Progenitor cell of endocrine pancreas (in vitro differentiated cells): ENCODE results near the gene FARS2. TPM values are rescaled to one million over a fixed set of nuclear protein-coding genes. Genes with fewer than 3 reads are reported as not detected.
"Not testable (repeated sequence)": the region's sequence is repeated elsewhere in the genome, so short reads cannot be mapped to it uniquely, and the experiment has no call there.

Experiments
- DNase-seq: peaks from one replicate; pipeline ENCODE4 v3.0.0; 2021; ENCODE audit warnings: low spot score; ENCODE audit not compliant: unreplicated experiment
- H3K27ac Mint-ChIP-seq: 2 replicates; pipeline ENCODE4 v1.8.0; 2021; ENCODE audit warnings: mild to moderate bottlenecking, moderate library complexity, mixed read lengths
- H3K27me3 Mint-ChIP-seq: 2 replicates; pipeline ENCODE4 v1.8.0; 2021; ENCODE audit warnings: mixed read lengths
- H3K36me3 Mint-ChIP-seq: 2 replicates; pipeline ENCODE4 v1.8.0; 2022; ENCODE audit warnings: mixed read lengths; ENCODE audit not compliant: insufficient read depth
- H3K4me1 Mint-ChIP-seq: 2 replicates; pipeline ENCODE4 v1.8.0; 2021; ENCODE audit warnings: low read depth, mixed read lengths
- H3K4me3 Mint-ChIP-seq: 2 replicates; pipeline ENCODE4 v1.8.0; 2021; ENCODE audit warnings: low read depth, mild to moderate bottlenecking, moderate library complexity, mixed read lengths
- H3K9me3 Mint-ChIP-seq: 2 replicates; pipeline ENCODE4 v1.8.0; 2021; ENCODE audit warnings: low read depth, mixed read lengths
- total RNA-seq: library from RNA; stranded (reverse); gene quantifications from 2 replicates; pipeline ENCODE4 v1.2.1, GENCODE V29; 2021
- TF ChIP-seq, protein P1 (sequence below): fragments of 200-600 bp; sonication (generic); IDR thresholded peaks from one replicate; pipeline ENCODE4 v1.5.0; 2021; ENCODE audit warnings: antibody characterized with exemption, mild to moderate bottlenecking; ENCODE audit not compliant: unreplicated experiment

FARS2 gene
- total RNA-seq, 1 donor from 2014 or later = 20.8 TPM

DNA sequence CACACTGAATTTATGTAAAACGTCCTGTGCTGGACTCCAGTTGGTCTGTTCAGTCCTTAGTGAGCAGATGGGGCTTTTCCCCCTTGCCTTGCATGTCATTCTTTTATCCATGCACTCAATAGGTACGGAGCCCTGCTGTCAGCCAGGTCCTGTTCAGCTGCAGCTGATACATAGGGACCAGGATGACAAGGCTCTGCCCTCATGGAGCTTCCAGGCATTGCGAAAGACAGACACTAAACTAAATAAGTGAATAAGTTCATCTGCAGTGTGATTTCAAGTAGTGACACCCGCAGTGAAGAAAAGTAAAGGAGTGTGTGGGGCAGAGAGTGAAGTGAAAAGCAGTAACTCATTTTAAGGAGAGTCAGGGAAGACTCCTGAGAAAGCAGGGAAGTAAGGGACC lies 421.2 kb downstream of the FARS2 start:
- no peaks in the 10 kb centered on the region for H3K9me3 Mint-ChIP-seq
- TF ChIP-seq, protein P1, sequence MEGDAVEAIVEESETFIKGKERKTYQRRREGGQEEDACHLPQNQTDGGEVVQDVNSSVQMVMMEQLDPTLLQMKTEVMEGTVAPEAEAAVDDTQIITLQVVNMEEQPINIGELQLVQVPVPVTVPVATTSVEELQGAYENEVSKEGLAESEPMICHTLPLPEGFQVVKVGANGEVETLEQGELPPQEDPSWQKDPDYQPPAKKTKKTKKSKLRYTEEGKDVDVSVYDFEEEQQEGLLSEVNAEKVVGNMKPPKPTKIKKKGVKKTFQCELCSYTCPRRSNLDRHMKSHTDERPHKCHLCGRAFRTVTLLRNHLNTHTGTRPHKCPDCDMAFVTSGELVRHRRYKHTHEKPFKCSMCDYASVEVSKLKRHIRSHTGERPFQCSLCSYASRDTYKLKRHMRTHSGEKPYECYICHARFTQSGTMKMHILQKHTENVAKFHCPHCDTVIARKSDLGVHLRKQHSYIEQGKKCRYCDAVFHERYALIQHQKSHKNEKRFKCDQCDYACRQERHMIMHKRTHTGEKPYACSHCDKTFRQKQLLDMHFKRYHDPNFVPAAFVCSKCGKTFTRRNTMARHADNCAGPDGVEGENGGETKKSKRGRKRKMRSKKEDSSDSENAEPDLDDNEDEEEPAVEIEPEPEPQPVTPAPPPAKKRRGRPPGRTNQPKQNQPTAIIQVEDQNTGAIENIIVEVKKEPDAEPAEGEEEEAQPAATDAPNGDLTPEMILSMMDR = no peak
- no peaks in the 10 kb centered on the region for H3K27me3 Mint-ChIP-seq
- no peaks in the 10 kb centered on the region for H3K36me3 Mint-ChIP-seq
- DNase-seq = no peak
- no peak overlapping the region for H3K4me3 Mint-ChIP-seq
- no peak overlapping the region for H3K27ac Mint-ChIP-seq
- H3K4me1 Mint-ChIP-seq = peaks cover 7% of the 10 kb centered on the region

DNA sequence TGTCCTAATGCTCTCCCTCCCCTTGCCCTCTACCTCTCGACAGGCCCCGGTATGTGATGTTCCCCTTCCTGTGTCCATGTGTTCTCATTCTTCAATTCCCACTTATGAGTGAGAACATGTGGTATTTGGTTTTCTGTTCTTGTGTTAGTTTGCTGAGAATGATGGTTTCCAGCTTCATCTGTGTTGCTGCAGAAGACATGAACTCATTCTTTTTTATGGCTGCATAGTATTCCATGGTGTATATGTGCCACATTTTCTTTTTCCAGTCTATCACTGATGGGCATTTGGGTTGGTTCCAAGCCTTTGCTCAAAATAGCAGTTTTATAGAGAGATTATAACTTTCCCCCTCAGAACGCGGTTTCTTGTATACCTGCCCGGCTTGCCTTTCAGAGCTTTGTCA lies 422.4 kb downstream of the FARS2 start:
- not testable (repeated sequence) for DNase-seq, H3K27ac Mint-ChIP-seq, H3K36me3 Mint-ChIP-seq, H3K27me3 Mint-ChIP-seq, H3K4me1 Mint-ChIP-seq, H3K9me3 Mint-ChIP-seq, H3K4me3 Mint-ChIP-seq

DNA sequence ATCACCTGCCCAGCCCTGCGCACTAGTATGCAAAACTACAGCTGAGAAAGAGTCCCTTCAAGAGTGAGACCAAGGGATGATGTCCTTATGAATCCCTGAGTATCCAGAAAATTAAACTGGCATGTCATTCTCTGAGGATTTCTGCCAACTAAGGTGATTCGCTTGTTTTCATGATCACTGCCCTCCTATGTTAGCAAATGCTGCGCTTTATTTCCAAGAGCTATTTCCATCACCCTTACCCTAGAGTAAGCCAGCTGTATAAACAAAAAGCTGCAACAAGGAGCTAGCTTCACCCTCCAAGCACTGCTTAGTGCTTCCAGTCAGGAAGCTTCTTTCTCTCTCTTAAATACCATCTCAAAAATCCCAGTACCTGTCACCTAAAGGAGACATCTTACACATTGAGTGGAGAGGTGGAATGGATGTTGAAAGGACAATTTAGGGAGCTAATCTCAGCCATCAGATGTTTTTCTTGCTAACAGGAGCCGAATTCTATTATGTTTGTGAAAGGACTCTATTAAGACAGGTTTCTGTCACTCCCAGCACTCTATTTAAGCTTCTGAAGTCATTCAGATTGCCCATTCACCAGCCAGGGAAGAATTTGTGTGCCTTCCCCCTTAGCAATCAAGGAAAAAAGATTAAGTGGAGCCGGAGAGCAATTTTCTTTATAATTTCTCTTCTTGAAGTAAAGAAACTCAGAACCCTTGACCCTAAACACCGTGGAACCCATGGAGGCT lies 423.2 kb downstream of the FARS2 start:
- Mint-ChIP-seq H3K27me3 (no peaks in the 10 kb centered on the region), H3K4me3 (no peak overlapping the region), H3K27ac (no peak overlapping the region), H3K36me3 (peaks cover 2% of the 10 kb centered on the region), H3K9me3 (peaks cover 4% of the 10 kb centered on the region), H3K4me1 (peaks cover 4% of the 10 kb centered on the region)
- TF ChIP-seq, protein P1 = no peak
- DNase-seq = no peak

DNA sequence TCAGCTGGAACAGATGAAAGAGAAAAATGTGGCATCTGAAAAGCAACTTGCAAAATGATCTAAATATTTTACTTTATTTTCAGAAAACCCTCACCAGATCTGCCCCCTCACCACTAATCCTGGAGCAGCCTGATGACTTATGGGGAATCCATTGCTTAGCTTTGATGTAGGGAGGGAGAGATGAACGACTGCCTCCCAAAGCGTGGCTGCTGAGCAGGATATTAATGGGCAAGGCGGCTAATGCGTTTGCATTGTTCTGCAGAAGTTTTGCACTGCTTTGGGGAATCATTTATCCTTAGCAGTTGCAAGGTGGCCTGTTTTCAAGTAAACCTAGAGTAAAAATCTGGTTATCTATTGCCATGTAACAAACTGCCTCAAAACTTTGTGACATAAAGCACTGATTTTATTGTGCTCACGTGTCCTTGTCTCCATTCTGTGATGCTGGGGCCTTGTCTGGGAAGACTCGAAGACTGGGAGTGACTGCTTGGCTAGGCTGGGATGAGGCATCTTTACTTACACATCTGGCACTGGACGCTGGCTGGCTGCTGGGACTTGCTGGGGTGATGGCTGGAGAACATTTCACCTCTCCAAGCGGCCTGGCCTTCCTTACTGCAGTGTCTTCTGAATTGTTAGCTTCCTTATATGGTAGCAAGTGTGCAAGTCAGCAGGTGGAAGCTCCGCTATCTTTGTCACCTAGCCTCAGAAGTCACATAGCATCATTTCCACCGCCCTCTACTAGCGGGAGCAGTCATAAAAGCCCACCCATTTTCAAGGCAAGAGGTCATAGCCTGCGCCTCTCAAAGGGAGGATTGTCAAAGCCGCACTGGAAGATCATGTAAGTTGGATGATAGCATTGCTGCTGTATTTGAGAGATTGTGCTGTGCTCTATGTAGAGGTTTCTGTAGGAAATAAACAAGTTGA lies 432.2 kb downstream of the FARS2 start:
- DNase-seq = no peak
- H3K9me3 Mint-ChIP-seq = peaks cover 17% of the 10 kb centered on the region
- H3K36me3 Mint-ChIP-seq = peaks cover 13% of the 10 kb centered on the region
- no peak overlapping the region for H3K27ac Mint-ChIP-seq
- H3K27me3 Mint-ChIP-seq = no peaks in the 10 kb centered on the region
- H3K4me3 Mint-ChIP-seq = no peak overlapping the region
- TF ChIP-seq, protein P1 = no peak
- no peaks in the 10 kb centered on the region for H3K4me1 Mint-ChIP-seq

DNA sequence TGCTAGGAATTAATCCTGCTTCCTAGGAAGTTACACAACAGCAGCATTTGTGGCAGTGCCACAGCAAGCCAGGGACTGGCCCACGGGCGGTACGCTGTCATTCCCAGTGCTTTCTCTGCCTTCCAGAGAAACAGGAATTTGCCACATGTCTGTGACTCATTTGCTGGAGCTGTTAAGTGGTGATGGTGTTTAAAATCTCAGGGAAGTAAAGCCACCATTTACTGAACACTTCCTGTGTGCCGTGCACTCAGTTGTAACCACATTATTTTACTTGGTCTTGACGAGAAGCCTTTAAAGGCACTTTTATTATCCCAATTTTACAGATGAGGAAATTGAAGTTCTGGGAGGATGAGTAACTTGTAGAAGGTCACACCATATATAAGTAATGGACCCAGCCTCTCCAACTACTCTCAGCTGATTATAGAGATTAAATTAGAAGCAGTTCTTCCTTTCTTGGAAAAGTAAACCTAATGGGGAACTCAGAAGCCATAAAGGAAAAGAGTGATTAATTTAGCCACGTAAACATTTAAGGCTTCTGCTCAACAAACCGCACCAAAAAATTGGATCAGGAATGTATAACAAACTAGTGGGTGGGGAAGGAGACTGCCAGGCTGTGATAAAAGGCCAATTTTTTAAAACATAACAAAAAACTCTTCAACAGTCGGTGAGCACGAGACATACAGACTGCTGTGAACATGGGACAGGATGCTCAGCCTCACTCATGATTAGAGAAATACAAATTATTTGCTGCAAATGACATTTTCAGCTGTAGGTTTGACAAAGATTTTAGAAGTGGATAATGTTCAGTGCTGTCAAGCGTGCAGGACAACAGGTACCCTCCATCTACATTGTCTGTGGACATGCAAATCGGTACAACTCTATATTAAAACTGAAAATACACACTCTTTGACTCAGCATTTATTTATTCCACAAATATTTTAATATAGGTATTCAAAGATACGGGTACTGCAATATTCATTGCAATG lies 434.2 kb downstream of the FARS2 start:
- Mint-ChIP-seq H3K36me3 (peaks cover 12% of the 10 kb centered on the region), H3K27me3 (no peaks in the 10 kb centered on the region), H3K9me3 (peaks cover 11% of the 10 kb centered on the region), H3K4me1 (no peaks in the 10 kb centered on the region), H3K4me3 (no peak overlapping the region), H3K27ac (no peak overlapping the region)
- DNase-seq = no peak
- TF ChIP-seq, protein P1 = no peak
